ENCODE data around the gene TUFM. TPM values are rescaled to one million over a fixed set of nuclear protein-coding genes. Genes with fewer than 3 reads are reported as not detected.

Gene TUFM
- total RNA-seq, 1 donor from 2014 or later = 189 TPM

DNA sequence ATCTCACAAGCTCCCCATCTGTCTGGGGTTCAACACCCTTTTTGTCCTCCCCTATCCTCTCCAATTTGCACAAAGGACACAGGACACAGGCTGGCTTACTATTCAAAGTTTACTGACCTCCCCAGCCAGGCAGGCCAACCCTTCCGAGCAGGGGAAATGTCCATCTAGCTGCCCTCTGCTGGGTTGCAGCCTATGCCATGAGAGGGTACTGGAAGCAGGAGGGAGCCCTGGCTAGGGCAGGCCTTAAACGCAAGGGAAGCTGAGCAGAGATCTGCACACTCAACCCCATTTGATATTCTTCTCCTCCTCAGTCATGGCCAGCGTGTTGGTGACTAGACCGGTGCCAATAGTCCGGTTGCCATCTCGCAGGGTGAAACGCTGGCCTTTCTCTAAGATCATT lies 3.5 kb downstream of the TUFM start:
- H3K9me3 Mint-ChIP-seq = no peaks in the 10 kb centered on the region
- no peak overlapping the region for H3K4me3 Mint-ChIP-seq
- DNase-seq (no peak), ATAC-seq (ENCODE audit: low read depth) (no peak)
- POLR2A ChIA-PET = interaction anchor here (0.5 to 1.7 kb wide), 6 partner anchors 8 to 82 kb away, joined by 3 to 8 read pairs (median 3); partner anchors contain the start of genes ATXN2L and SH2B1
- no peak for TF ChIP-seq CTCF (IDR thresholded peaks at IDR 0.05)
- H3K4me1 Mint-ChIP-seq = peaks cover 31% of the 10 kb centered on the region
- CTCF ChIA-PET = interaction anchor here (1.1 kb wide), 1 partner anchor 102 kb away, joined by 3 read pairs; no protein-coding TSS in a partner anchor
- no peaks in the 10 kb centered on the region for H3K27me3 Mint-ChIP-seq
- peaks cover 71% of the 10 kb centered on the region for H3K36me3 Mint-ChIP-seq (ENCODE audit: low read depth)
- H3K27ac Mint-ChIP-seq = no peak overlapping the region
- intact Hi-C loops (cut with micrococcal nuclease) = no loop called here

DNA sequence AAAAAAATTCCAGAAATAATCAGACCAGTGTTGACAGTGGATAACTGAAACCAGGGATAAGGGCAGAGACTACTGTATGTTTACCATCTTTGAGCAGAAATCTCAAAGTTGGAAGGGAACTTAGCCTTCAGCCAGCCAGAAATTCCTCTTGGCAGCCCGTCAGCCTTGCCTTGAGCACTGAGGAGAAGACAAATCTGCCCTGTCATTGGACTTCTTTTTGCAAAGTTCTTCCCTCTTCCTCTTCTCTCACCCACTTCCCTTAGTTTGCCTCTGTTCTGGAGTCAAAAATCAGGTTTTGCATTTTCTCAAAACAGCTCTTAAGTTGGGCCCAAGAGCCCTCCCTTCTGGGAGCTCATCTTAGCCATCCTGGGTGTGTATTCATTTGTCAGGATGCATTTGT lies 6.2 kb downstream of the TUFM start:
- H3K36me3 Mint-ChIP-seq (ENCODE audit: low read depth) = peaks cover 81% of the 10 kb centered on the region
- no peak for TF ChIP-seq CTCF (IDR thresholded peaks at IDR 0.05)
- CTCF ChIA-PET = no interaction called here
- ATAC-seq (ENCODE audit: low read depth) = no peak
- peaks cover 10% of the 10 kb centered on the region for H3K4me1 Mint-ChIP-seq
- H3K4me3 Mint-ChIP-seq = no peak overlapping the region
- intact Hi-C loops (cut with micrococcal nuclease) = no loop called here
- H3K27me3 Mint-ChIP-seq = no peaks in the 10 kb centered on the region
- POLR2A ChIA-PET = interaction anchor here (0.7 to 0.9 kb wide), 5 partner anchors 12 to 134 kb away, joined by 3 to 12 read pairs (median 6); partner anchors contain the start of gene CD19
- no peak overlapping the region for H3K27ac Mint-ChIP-seq
- H3K9me3 Mint-ChIP-seq = no peaks in the 10 kb centered on the region
- DNase-seq = no peak

DNA sequence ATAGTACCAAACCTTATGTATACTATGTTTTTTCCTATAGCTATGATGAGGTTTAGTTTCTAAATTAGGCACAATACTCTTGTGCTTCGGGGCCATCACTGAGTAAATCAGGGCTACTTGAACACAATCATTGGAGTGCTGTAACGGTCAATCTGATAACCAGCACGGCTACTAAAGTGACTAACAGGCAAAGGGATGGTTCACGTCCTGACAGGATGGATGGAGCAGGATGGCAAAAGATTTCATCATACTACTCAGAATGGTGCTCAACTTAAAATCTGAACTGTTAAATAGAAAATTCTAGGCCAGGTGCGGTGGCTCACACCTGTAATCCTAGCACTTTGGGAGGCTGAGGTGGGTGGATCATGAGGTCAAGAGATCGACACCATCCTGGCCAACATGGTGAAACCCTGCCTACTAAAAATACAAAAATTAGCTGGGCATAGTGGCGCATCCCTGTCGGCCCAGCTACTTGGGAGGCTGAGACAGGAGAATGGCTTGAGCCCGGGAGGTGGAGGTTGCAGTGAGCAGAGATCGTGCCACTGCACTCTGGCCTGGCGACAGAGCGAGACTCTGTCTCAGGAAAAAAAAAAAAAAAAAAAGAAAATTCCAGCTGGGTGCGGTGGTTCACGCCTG lies 7.0 kb downstream of the TUFM start:
- no peak overlapping the region for H3K27ac Mint-ChIP-seq
- peaks cover 80% of the 10 kb centered on the region for H3K36me3 Mint-ChIP-seq (ENCODE audit: low read depth)
- no peak for TF ChIP-seq CTCF (IDR thresholded peaks at IDR 0.05)
- ChIA-PET POLR2A (interaction anchor here (0.7 to 1.1 kb wide), 6 partner anchors 12 to 134 kb away, joined by 3 to 7 read pairs (median 6); partner anchors contain the start of genes ATXN2L and CD19), CTCF (no interaction called here)
- intact Hi-C loops (cut with micrococcal nuclease) = no loop called here
- DNase-seq (no peak), ATAC-seq (ENCODE audit: low read depth) (no peak)
- no peaks in the 10 kb centered on the region for H3K9me3 Mint-ChIP-seq
- H3K27me3 Mint-ChIP-seq = no peaks in the 10 kb centered on the region
- no peak overlapping the region for H3K4me3 Mint-ChIP-seq
- H3K4me1 Mint-ChIP-seq = peaks cover 6% of the 10 kb centered on the region

- DNase-seq = no peak
- H3K27ac Mint-ChIP-seq = no peak overlapping the region
- H3K4me1 Mint-ChIP-seq = peaks cover 7% of the 10 kb centered on the region
- H3K27me3 Mint-ChIP-seq = no peaks in the 10 kb centered on the region
- intact Hi-C loops (cut with micrococcal nuclease) = no loop called here
- CTCF ChIA-PET = no interaction called here
- TF ChIP-seq CTCF (IDR thresholded peaks at IDR 0.05) = no peak
- peaks cover 80% of the 10 kb centered on the region for H3K36me3 Mint-ChIP-seq (ENCODE audit: low read depth)
- no peaks in the 10 kb centered on the region for H3K9me3 Mint-ChIP-seq
- no peak overlapping the region for H3K4me3 Mint-ChIP-seq
- POLR2A ChIA-PET = interaction anchor here (0.7 to 1.7 kb wide), 5 partner anchors 8 to 135 kb away, joined by 4 to 9 read pairs (median 6); partner anchors contain the start of genes ATXN2L and TUFM
- no peak for ATAC-seq (ENCODE audit: low read depth)
Measured at GRCh38 chr16:28838558-28838918, 7.6 kb downstream of the TUFM start.

GRCh38 chr16:28837672-28838557 lies 8.2 kb downstream of the TUFM start:
- no peaks in the 10 kb centered on the region for H3K27me3 Mint-ChIP-seq
- no peak for TF ChIP-seq CTCF (IDR thresholded peaks at IDR 0.05)
- ATAC-seq (ENCODE audit: low read depth) (no peak), DNase-seq (no peak)
- H3K36me3 Mint-ChIP-seq (ENCODE audit: low read depth) = peaks cover 80% of the 10 kb centered on the region
- ChIA-PET POLR2A (interaction anchor here (0.7 to 1.8 kb wide), 6 partner anchors 8 to 136 kb away, joined by 4 to 10 read pairs (median 6); partner anchors contain the start of genes ATXN2L and TUFM), CTCF (no interaction called here)
- intact Hi-C loops (cut with micrococcal nuclease) = no loop called here
- no peak overlapping the region for H3K4me3 Mint-ChIP-seq
- H3K9me3 Mint-ChIP-seq = no peaks in the 10 kb centered on the region
- H3K4me1 Mint-ChIP-seq = peaks cover 7% of the 10 kb centered on the region
- peak overlapping the region; percentile 19 for H3K27ac Mint-ChIP-seq
